Left lung (tissue), 10 donors: ENCODE measurements around the gene KLHDC4. TPM values are rescaled to one million over a fixed set of nuclear protein-coding genes. Genes with fewer than 3 reads are reported as not detected.
A peak's percentile ranks its signal among the peaks of the same experiment; 100 is the strongest.

Experiments used
- ATAC-seq: fragments of 200-7000 bp; cut with Tn5 transposase; one replicate; pipeline ENCODE4 v1.9.1; 2020; ENCODE audit warnings: moderate library complexity
- DNase-seq, 4 donors: peaks; one replicate each; pipeline ENCODE4 v3.0.0-alpha.2; 2013 to 2020
- H3K27ac ChIP-seq, 2 donors: fragments of 200-600 bp; sonication (generic) in 1 of 2; one replicate each; pipeline versions ENCODE4 v1.5.0 to v1.8.0; 2020 to 2021
- H3K27me3 ChIP-seq, 2 donors: fragments of 200-600 bp; sonication (generic) in 1 of 2; one replicate each; pipeline versions ENCODE4 v1.5.0 to v1.8.0; 2020 to 2021
- H3K36me3 ChIP-seq, 2 donors: fragments of 200-600 bp; sonication (generic) in 1 of 2; one replicate each; pipeline versions ENCODE4 v1.5.0 to v1.8.0; 2020 to 2021
- H3K4me1 ChIP-seq, 2 donors: fragments of 200-600 bp; one replicate each; pipeline ENCODE4 v1.8.0; 2021
- H3K4me3 ChIP-seq, 2 donors: fragments of 200-600 bp; sonication (generic) in 1 of 2; one replicate each; pipeline versions ENCODE4 v1.5.0 to v1.8.0; 2020 to 2021; ENCODE audit warnings: mild to moderate bottlenecking in 1 of 2
- H3K9me3 ChIP-seq, 2 donors: fragments of 200-600 bp; sonication (generic) in 1 of 2; one replicate each; pipeline versions ENCODE4 v1.5.0 to v1.8.0; 2020 to 2021
- CTCF ChIP-seq, 2 donors: fragments of 200-600 bp; sonication (generic) in 1 of 2; IDR thresholded peaks; one replicate each; pipeline versions ENCODE4 v1.5.0 to v1.8.0; 2021; ENCODE audit warnings: antibody characterized with exemption in 2 of 2
- intact Hi-C, 2 donors: fragments of 100-400 bp; cut with DNase I; formaldehyde crosslinking; loops; one replicate each; pipeline versions ENCODE4 v1.11.2 to v1.14.2; 2022
- polyA plus RNA-seq, 6 donors: library from polyadenylated mRNA; unstranded; fragments of 120-200 nt; gene quantifications; one replicate each; pipeline ENCODE4 v1.2.1, GENCODE V29; 2013; ENCODE audit not compliant: insufficient read length in 6 of 6
- total RNA-seq, 2 donors: library from RNA; stranded (reverse); fragmentation: NEBNext Ultra II Directional; extraction: Animal tissue kit (Norgen Biotek cat#: 25700); gene quantifications; one replicate each; pipeline ENCODE4 v1.2.1, GENCODE V29; 2021
- donor health status: DM: no; HTN: yes; CAD: no.
- donor health status: DM: no; HTN: no; CAD: no.

KLHDC4 gene
- total and polyA plus RNA-seq, 8 donors = 31.3 to 46.7 (median 36.9) TPM

- no peaks in the 10 kb centered on the region for H3K27me3 ChIP-seq
- H3K4me1 ChIP-seq = no peaks in the 10 kb centered on the region
- intact Hi-C loops = no loop called here
- no peaks in the 10 kb centered on the region for H3K9me3 ChIP-seq
- no peak for TF ChIP-seq CTCF (IDR thresholded peaks at IDR 0.05)
- H3K27ac ChIP-seq = no peak overlapping the region
- H3K36me3 ChIP-seq = peaks cover 0 to 80% of the 10 kb centered on the region in 2 donors
- DNase-seq (peak in 1 of 4 donors; percentile 80), ATAC-seq (no peak)
- no peak overlapping the region for H3K4me3 ChIP-seq
Measured at GRCh38 chr16:87708881-87709638, 56.7 kb downstream of the KLHDC4 start.

GRCh38 chr16:87707714-87708580 lies 57.8 kb downstream of the KLHDC4 start:
- Histone ChIP-seq H3K9me3 (no peaks in the 10 kb centered on the region), H3K4me1 (no peaks in the 10 kb centered on the region), H3K27ac (no peak overlapping the region), H3K27me3 (no peaks in the 10 kb centered on the region), H3K4me3 (no peak overlapping the region), H3K36me3 (peaks cover 0 to 79% of the 10 kb centered on the region in 2 donors)
- peak in 1 of 4 donors; percentile 71 for DNase-seq
- TF ChIP-seq CTCF (IDR thresholded peaks at IDR 0.05) = no peak
- ATAC-seq = no peak
- intact Hi-C loops = no loop called here

- H3K9me3 ChIP-seq = no peaks in the 10 kb centered on the region
- ATAC-seq = no peak
- no peak for TF ChIP-seq CTCF (IDR thresholded peaks at IDR 0.05)
- no peaks in the 10 kb centered on the region for H3K4me1 ChIP-seq
- no peak overlapping the region for H3K27ac ChIP-seq
- intact Hi-C loops = no loop called here
- H3K36me3 ChIP-seq = peaks cover 0 to 79% of the 10 kb centered on the region in 2 donors
- H3K4me3 ChIP-seq = no peak overlapping the region
- DNase-seq = no peak
- no peaks in the 10 kb centered on the region for H3K27me3 ChIP-seq
Measured at GRCh38 chr16:87707097-87707496, 58.7 kb downstream of the KLHDC4 start.

GRCh38 chr16:87706278-87707000 lies 59.3 kb downstream of the KLHDC4 start:
- H3K27ac ChIP-seq = no peak overlapping the region
- H3K4me1 ChIP-seq = no peaks in the 10 kb centered on the region
- H3K27me3 ChIP-seq = no peaks in the 10 kb centered on the region
- H3K4me3 ChIP-seq = no peak overlapping the region
- ATAC-seq (peak; percentile 55), DNase-seq (peak in 1 of 4 donors; percentile 66)
- H3K9me3 ChIP-seq = no peaks in the 10 kb centered on the region
- intact Hi-C loops = no loop called here
- no peak for TF ChIP-seq CTCF (IDR thresholded peaks at IDR 0.05)
- peaks cover 0 to 79% of the 10 kb centered on the region in 2 donors for H3K36me3 ChIP-seq
